GM12801 (cell line): ENCODE measurements around the gene GTSE1.

Source experiments
- TF ChIP-seq, protein P1 (sequence below): IDR thresholded peaks from one replicate; pipeline ENCODE4 v1.5.1; 2011; ENCODE audit warnings: control low read depth; ENCODE audit not compliant: insufficient read length; ENCODE audit errors: extremely low read depth

Gene GTSE1

DNA sequence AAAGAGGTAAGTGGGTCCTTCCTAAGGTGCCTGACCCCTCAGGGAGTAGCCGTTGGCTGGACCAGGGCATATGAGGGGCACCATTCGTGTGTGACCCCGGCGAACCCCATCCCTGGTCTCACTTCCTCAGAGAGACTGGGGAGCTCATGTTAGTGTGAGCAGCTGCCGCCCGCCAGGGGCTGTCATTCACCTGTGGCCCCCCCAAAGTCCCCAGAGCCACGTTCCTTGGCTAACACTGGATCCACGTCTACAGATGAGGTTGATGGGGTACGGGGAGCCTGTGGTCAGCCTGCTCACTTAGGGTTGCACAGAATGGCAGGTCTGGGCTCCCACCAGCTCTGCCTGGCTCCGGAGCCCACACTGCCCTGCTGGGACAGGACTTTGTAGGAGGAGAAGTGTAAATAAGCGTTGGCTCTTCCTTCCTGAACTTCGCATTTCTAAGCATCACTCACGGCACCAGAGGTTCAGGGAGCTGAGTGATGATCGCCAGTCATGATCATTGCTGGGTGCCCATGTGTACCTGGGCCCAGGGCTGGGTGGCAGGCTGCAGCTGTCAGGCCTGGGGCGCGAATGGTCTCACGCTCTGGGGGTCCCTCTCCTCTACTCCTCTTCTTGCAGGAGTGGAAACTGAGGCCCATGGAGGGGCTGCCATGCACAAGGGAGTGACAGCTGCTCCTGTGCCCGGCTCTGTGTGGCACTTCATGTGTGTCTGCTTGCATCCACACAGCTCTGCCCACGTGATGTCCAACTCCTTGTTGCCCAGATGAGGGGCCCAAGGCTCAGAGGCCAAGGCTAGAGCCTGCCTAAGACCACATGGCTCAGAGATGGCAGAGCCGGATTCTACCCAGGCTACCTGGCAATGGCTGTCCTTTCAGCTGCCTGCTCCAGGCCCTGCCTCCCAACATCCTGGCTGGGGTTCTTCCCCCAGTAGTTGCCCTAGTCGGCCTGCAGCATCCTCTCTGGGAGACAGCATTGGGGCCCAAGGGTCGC is 17.7 kb upstream of the GTSE1 start:
- TF ChIP-seq, protein P1, sequence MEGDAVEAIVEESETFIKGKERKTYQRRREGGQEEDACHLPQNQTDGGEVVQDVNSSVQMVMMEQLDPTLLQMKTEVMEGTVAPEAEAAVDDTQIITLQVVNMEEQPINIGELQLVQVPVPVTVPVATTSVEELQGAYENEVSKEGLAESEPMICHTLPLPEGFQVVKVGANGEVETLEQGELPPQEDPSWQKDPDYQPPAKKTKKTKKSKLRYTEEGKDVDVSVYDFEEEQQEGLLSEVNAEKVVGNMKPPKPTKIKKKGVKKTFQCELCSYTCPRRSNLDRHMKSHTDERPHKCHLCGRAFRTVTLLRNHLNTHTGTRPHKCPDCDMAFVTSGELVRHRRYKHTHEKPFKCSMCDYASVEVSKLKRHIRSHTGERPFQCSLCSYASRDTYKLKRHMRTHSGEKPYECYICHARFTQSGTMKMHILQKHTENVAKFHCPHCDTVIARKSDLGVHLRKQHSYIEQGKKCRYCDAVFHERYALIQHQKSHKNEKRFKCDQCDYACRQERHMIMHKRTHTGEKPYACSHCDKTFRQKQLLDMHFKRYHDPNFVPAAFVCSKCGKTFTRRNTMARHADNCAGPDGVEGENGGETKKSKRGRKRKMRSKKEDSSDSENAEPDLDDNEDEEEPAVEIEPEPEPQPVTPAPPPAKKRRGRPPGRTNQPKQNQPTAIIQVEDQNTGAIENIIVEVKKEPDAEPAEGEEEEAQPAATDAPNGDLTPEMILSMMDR: no peak

GRCh38 chr22:46280063-46280817 is 16.4 kb upstream of the GTSE1 start:
- TF ChIP-seq, protein P1: no peak

- TF ChIP-seq, protein P1: no peak
Measured at GRCh38 chr22:46280999-46281623, 15.6 kb upstream of the GTSE1 start.

DNA sequence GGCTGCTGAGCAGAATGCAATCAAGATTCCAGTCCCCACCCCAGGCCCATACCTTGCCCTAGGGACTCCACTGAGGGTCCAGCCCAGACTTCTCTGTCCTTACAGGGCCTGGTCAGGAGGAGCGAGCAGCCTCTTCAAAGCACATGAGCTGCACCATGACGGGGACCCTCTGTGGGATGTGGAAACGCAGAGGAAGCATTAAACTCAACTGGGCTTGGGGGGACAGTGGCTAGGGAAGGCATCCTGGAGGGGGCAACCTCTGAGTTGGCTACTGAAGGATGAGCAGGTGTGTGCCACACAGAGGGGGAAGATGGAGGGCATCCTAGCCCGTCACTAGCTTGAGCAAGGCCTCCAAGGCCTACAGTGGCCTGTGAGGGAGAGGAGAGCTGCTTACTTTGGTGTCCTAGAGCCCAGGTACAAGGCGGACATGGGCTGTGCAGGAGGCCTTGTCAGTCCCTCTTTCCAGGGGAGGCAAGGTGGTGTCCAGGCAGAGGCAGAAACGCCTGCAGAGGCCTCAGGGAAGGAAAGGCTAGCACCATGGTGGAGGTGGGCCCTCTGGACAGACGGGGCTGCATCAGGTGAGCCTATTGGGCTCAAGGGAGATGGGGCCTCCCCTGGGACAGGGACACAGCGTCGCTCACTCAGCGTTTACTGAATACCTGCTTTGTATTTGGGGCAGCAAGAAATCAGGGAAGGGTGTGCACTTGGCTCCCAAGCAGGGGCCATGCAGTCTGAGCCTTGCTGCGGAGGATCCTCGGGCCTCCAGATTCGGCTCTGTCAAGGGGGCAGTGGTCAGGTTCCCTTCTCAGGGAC is 14.6 kb upstream of the GTSE1 start:
- TF ChIP-seq, protein P1: no peak

- TF ChIP-seq, protein P1: no peak
Measured at GRCh38 chr22:46286006-46286405, 10.7 kb upstream of the GTSE1 start.

GRCh38 chr22:46286941-46287872 is 9.5 kb upstream of the GTSE1 start:
- TF ChIP-seq, protein P1: no peak
